Measurements from ENCODE around the gene SLC22A23.

SLC22A23 gene

DNA sequence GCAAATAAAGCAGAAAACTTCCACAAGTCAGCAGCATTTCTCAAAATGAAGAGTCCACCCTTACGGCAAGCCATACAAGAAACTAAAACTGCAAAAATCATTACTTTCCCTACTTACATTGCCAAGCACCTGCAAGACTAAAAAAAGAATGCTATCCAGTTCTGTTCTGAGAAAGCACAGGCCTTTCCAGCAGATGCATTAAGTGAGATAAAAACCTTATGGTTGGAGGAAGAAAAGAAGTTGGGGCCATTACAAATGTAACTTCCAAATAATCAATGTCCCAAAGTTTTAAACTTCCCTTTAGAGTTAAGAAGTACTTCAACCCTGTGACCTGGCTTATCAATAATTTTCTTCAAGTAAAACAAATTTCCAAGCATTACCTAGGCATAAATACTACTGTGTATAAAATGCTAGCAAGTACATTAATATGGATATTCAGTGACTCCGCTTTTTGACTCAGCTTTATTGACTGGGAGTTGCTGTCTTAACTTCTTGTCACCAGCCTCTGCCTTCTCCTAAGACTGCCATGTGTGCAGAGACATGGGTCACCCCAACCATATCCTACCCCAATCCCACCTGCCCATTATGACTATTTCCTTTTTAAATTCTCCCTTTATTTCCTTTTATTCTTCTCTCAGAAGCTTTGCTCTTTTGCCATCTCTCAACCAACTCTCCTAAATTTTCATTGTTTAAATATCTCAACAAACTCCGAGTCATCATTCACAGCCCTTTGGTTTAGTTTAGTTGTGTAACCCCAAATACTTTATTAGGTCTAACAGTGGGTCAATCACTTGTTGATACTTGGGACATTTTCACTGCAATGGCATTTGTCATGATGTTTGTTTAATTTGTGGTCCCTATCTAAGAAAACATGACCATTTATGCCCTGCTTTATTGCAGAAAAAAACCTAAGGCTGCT is 49.7 kb downstream of the SLC22A23 start:
- no peak for FAIRE-seq
- no peak for DNase-seq (ENCODE audit: insufficient read length)
- no peak for TF ChIP-seq POLR2A (IDR thresholded peaks at IDR 0.05; ENCODE audit: low read depth, low read length)
- no peak for TF ChIP-seq TAF1 (IDR thresholded peaks at IDR 0.05; ENCODE audit: borderline replicate concordance, low read depth, low read length)
- TF ChIP-seq POLR2AphosphoS5 (IDR thresholded peaks at IDR 0.05; ENCODE audit: low read depth, low read length): no peak

- TF ChIP-seq TAF1 (IDR thresholded peaks at IDR 0.05; ENCODE audit: borderline replicate concordance, low read depth, low read length): no peak
- no peak for TF ChIP-seq POLR2AphosphoS5 (IDR thresholded peaks at IDR 0.05; ENCODE audit: low read depth, low read length)
- TF ChIP-seq POLR2A (IDR thresholded peaks at IDR 0.05; ENCODE audit: low read depth, low read length): no peak
- FAIRE-seq: no peak
These were observed 50.5 kb downstream of the SLC22A23 start for GRCh38 chr6:3406362-3406821.

GRCh38 chr6:3405679-3406078 is 51.2 kb downstream of the SLC22A23 start:
- DNase-seq (ENCODE audit: insufficient read length) (no peak), FAIRE-seq (no peak)
- TF ChIP-seq POLR2A (IDR thresholded peaks at IDR 0.05; ENCODE audit: low read depth, low read length) (no peak), POLR2AphosphoS5 (IDR thresholded peaks at IDR 0.05; ENCODE audit: low read depth, low read length) (no peak), TAF1 (IDR thresholded peaks at IDR 0.05; ENCODE audit: borderline replicate concordance, low read depth, low read length) (no peak)

More at GRCh38 chr6:3406362-3406821, 50.5 kb downstream of the SLC22A23 start:
- DNase-seq (ENCODE audit: insufficient read length): no peak

GRCh38 chr6:3405182-3405518 is 51.7 kb downstream of the SLC22A23 start:
- DNase-seq (ENCODE audit: insufficient read length) (no peak), FAIRE-seq (no peak)
- TF ChIP-seq POLR2A (IDR thresholded peaks at IDR 0.05; ENCODE audit: low read depth, low read length): no peak
- TF ChIP-seq POLR2AphosphoS5 (IDR thresholded peaks at IDR 0.05; ENCODE audit: low read depth, low read length): no peak
- no peak for TF ChIP-seq TAF1 (IDR thresholded peaks at IDR 0.05; ENCODE audit: borderline replicate concordance, low read depth, low read length)

GRCh38 chr6:3403238-3404173 is 53.3 kb downstream of the SLC22A23 start:
- no peak for DNase-seq (ENCODE audit: insufficient read length)
- TF ChIP-seq POLR2AphosphoS5 (IDR thresholded peaks at IDR 0.05; ENCODE audit: low read depth, low read length) (no peak), TAF1 (IDR thresholded peaks at IDR 0.05; ENCODE audit: borderline replicate concordance, low read depth, low read length) (no peak), POLR2A (IDR thresholded peaks at IDR 0.05; ENCODE audit: low read depth, low read length) (no peak)
- no peak for FAIRE-seq

- no peak for TF ChIP-seq POLR2AphosphoS5 (IDR thresholded peaks at IDR 0.05; ENCODE audit: low read depth, low read length)
- no peak for TF ChIP-seq TAF1 (IDR thresholded peaks at IDR 0.05; ENCODE audit: borderline replicate concordance, low read depth, low read length)
- no peak for TF ChIP-seq POLR2A (IDR thresholded peaks at IDR 0.05; ENCODE audit: low read depth, low read length)
- DNase-seq (ENCODE audit: insufficient read length): no peak
- FAIRE-seq: no peak
These were observed 54.3 kb downstream of the SLC22A23 start for GRCh38 chr6:3402310-3403237.

DNA sequence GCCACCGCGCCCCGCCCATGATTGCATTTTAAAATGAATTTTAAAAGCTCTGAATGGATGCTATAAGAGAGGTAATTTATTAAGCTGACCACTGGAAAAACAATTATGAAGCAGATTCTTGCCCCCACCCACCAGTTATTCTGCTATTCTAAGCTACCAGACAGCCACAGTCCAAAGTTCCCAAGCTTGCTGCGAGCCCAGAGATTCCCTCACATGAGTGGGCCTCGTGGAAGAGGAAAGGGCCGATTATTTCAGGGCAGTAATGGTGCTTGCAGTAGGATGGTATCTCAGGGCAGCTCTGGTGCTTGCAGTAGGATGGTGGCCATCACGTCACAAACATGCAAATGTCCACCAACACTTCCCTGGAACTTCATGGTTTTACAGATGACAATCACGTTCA is 56.7 kb downstream of the SLC22A23 start:
- TF ChIP-seq TAF1 (IDR thresholded peaks at IDR 0.05; ENCODE audit: borderline replicate concordance, low read depth, low read length) (no peak), POLR2AphosphoS5 (IDR thresholded peaks at IDR 0.05; ENCODE audit: low read depth, low read length) (no peak), POLR2A (IDR thresholded peaks at IDR 0.05; ENCODE audit: low read depth, low read length) (no peak)
- FAIRE-seq (no peak), DNase-seq (ENCODE audit: insufficient read length) (no peak)

GRCh38 chr6:3398755-3399696 is 57.8 kb downstream of the SLC22A23 start:
- no peak for TF ChIP-seq POLR2A (IDR thresholded peaks at IDR 0.05; ENCODE audit: low read depth, low read length)
- TF ChIP-seq POLR2AphosphoS5 (IDR thresholded peaks at IDR 0.05; ENCODE audit: low read depth, low read length): no peak
- TF ChIP-seq TAF1 (IDR thresholded peaks at IDR 0.05; ENCODE audit: borderline replicate concordance, low read depth, low read length): no peak
- DNase-seq (ENCODE audit: insufficient read length) (no peak), FAIRE-seq (no peak)

DNA sequence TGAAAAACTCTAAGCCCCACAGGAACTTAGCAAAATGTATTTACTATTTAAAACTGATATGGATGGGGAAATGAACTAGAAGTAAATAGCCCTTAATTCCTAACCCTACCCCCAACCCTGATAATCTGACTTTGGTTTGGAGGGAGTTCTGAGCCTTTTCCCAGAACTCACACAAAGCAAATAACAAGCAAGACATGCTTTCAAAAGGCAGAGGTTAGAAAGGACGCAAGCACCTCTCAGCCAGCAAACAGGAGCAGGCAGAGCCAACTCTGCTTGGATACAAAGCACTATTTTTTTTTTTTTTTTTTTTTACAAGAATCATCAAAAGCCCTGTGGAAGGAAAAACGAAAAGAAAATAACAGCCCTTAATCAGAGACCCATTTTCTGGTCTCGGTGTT is 58.7 kb downstream of the SLC22A23 start:
- FAIRE-seq: no peak
- DNase-seq (ENCODE audit: insufficient read length): no peak

More for the DNA sequence above, 58.7 kb downstream of the SLC22A23 start:
- TF ChIP-seq POLR2AphosphoS5 (IDR thresholded peaks at IDR 0.05; ENCODE audit: low read depth, low read length): no peak
- no peak for TF ChIP-seq TAF1 (IDR thresholded peaks at IDR 0.05; ENCODE audit: borderline replicate concordance, low read depth, low read length)
- TF ChIP-seq POLR2A (IDR thresholded peaks at IDR 0.05; ENCODE audit: low read depth, low read length): no peak

Measured in GM12892 (cell line).